PFSK-1 (cell line): Measurements from ENCODE around the gene PNMA1.

Experiments used
- FOXP2 ChIP-seq: optimal IDR thresholded peaks from 2 replicates; pipeline ENCODE3; 2011; ENCODE audit warnings: borderline replicate concordance, control low read depth, inconsistent platforms; ENCODE audit not compliant: insufficient read depth; ENCODE audit errors: extremely low read length, extremely low read depth
- POLR2AphosphoS5 ChIP-seq: IDR thresholded peaks from 2 replicates; pipeline ENCODE4 v1.6.1; 2012; ENCODE audit warnings: low read depth, mild to moderate bottlenecking, control low read depth, low read length, moderate library complexity
- REST ChIP-seq, 2 experiments: IDR thresholded peaks; 2 replicates each; pipeline versions ENCODE4 v1.6.1 to v1.8.0; 2011 to 2012; ENCODE audit warnings: low read depth in 2 of 2, low read length in 2 of 2, control low read depth in 1 of 2, inconsistent platforms in 1 of 2, mild to moderate bottlenecking in 1 of 2, moderate library complexity in 1 of 2; ENCODE audit not compliant: insufficient read depth in 1 of 2
- SIN3A ChIP-seq: IDR thresholded peaks from 2 replicates; pipeline ENCODE4 v1.6.1; 2012; ENCODE audit warnings: mild to moderate bottlenecking, low read length, moderate library complexity, borderline replicate concordance; ENCODE audit not compliant: insufficient read depth
- TAF1 ChIP-seq: IDR thresholded peaks from 2 replicates; pipeline ENCODE4 v1.6.1; 2012; ENCODE audit warnings: low read length, control low read depth, borderline replicate concordance; ENCODE audit not compliant: insufficient read depth

The PNMA1 gene

GRCh38 chr14:73686901-73687300 is 27.3 kb downstream of the PNMA1 start:
- no peak for TF ChIP-seq FOXP2
- TF ChIP-seq TAF1, result no peak
- no peak for TF ChIP-seq SIN3A
- no peak for TF ChIP-seq REST (IDR thresholded peaks at IDR 0.05; ENCODE audit: insufficient read depth in 1 of 2, low read depth in 2 of 2, low read length in 2 of 2)

- TF ChIP-seq REST (IDR thresholded peaks at IDR 0.05; ENCODE audit: insufficient read depth in 1 of 2, low read depth in 2 of 2, low read length in 2 of 2), result no peak
- no peak for TF ChIP-seq POLR2AphosphoS5
- TF ChIP-seq FOXP2, result no peak
- TF ChIP-seq SIN3A, result no peak
- TF ChIP-seq TAF1, result no peak
Observed at GRCh38 chr14:73685328-73685727, 28.9 kb downstream of the PNMA1 start.

GRCh38 chr14:73684627-73685026 is 29.6 kb downstream of the PNMA1 start:
- no peak for TF ChIP-seq SIN3A
- TF ChIP-seq TAF1, result no peak
- TF ChIP-seq POLR2AphosphoS5, result no peak
- no peak for TF ChIP-seq FOXP2
- TF ChIP-seq REST (IDR thresholded peaks at IDR 0.05; ENCODE audit: insufficient read depth in 1 of 2, low read depth in 2 of 2, low read length in 2 of 2), result no peak

GRCh38 chr14:73680821-73681220 is 33.4 kb downstream of the PNMA1 start:
- TF ChIP-seq FOXP2 (no peak), SIN3A (no peak), REST (IDR thresholded peaks at IDR 0.05; ENCODE audit: insufficient read depth in 1 of 2, low read depth in 2 of 2, low read length in 2 of 2) (no peak), POLR2AphosphoS5 (no peak), TAF1 (no peak)

- TF ChIP-seq TAF1 (no peak), SIN3A (no peak), POLR2AphosphoS5 (no peak), REST (IDR thresholded peaks at IDR 0.05; ENCODE audit: insufficient read depth in 1 of 2, low read depth in 2 of 2, low read length in 2 of 2) (no peak), FOXP2 (no peak)
Observed at GRCh38 chr14:73678698-73679097, 35.5 kb downstream of the PNMA1 start.
